Measurements from ENCODE around the gene SIPA1L2.

SIPA1L2 gene

GRCh38 chr1:232673256-232673655, 43.3 kb upstream of the SIPA1L2 start:
- no peak for DNase-seq (ENCODE audit: low read depth in 2 of 2)
- H3K4me3 ChIP-seq (replicated peaks in 1 of 2; ENCODE audit: low read depth in 2 of 2, low read length in 2 of 2): no peak overlapping the region
- no peak for TF ChIP-seq CTCF (IDR thresholded peaks at IDR 0.05; ENCODE audit: low read depth, low read length)

- no peak for TF ChIP-seq CTCF (IDR thresholded peaks at IDR 0.05; ENCODE audit: low read depth, low read length)
- DNase-seq (ENCODE audit: low read depth in 2 of 2): peak in 1 of 2 donors; percentile 7
- H3K4me3 ChIP-seq (replicated peaks in 1 of 2; ENCODE audit: low read depth in 2 of 2, low read length in 2 of 2): no peak overlapping the region
Measured at GRCh38 chr1:232669981-232670747, 40.2 kb upstream of the SIPA1L2 start.

GRCh38 chr1:232667778-232668165, 37.8 kb upstream of the SIPA1L2 start:
- H3K4me3 ChIP-seq (replicated peaks in 1 of 2; ENCODE audit: low read depth in 2 of 2, low read length in 2 of 2): no peak overlapping the region
- TF ChIP-seq CTCF (IDR thresholded peaks at IDR 0.05; ENCODE audit: low read depth, low read length): no peak
- no peak for DNase-seq (ENCODE audit: low read depth in 2 of 2)

- TF ChIP-seq CTCF (IDR thresholded peaks at IDR 0.05; ENCODE audit: low read depth, low read length): no peak
- DNase-seq (ENCODE audit: low read depth in 2 of 2): no peak
- no peak overlapping the region for H3K4me3 ChIP-seq (replicated peaks in 1 of 2; ENCODE audit: low read depth in 2 of 2, low read length in 2 of 2)
Measured at GRCh38 chr1:232667094-232667777, 37.3 kb upstream of the SIPA1L2 start.

- no peak for DNase-seq (ENCODE audit: low read depth in 2 of 2)
- H3K4me3 ChIP-seq (replicated peaks in 1 of 2; ENCODE audit: low read depth in 2 of 2, low read length in 2 of 2): no peak overlapping the region
- no peak for TF ChIP-seq CTCF (IDR thresholded peaks at IDR 0.05; ENCODE audit: low read depth, low read length)
Measured at GRCh38 chr1:232664844-232665777, 35.2 kb upstream of the SIPA1L2 start.

- no peak overlapping the region for H3K4me3 ChIP-seq (replicated peaks in 1 of 2; ENCODE audit: low read depth in 2 of 2, low read length in 2 of 2)
- no peak for TF ChIP-seq CTCF (IDR thresholded peaks at IDR 0.05; ENCODE audit: low read depth, low read length)
- DNase-seq (ENCODE audit: low read depth in 2 of 2): no peak
Measured at GRCh38 chr1:232662910-232663309, 33.0 kb upstream of the SIPA1L2 start.
